Measurements from ENCODE around the gene NANS. TPM values are rescaled to one million over a fixed set of nuclear protein-coding genes. Genes with fewer than 3 reads are reported as not detected.

Gene NANS
- total and polyA plus RNA-seq, 2 of the 8 experiments (the other 6 are each of a cell fraction or from before 2014, with no cell fraction given) = 56.5 to 67.3 TPM

DNA sequence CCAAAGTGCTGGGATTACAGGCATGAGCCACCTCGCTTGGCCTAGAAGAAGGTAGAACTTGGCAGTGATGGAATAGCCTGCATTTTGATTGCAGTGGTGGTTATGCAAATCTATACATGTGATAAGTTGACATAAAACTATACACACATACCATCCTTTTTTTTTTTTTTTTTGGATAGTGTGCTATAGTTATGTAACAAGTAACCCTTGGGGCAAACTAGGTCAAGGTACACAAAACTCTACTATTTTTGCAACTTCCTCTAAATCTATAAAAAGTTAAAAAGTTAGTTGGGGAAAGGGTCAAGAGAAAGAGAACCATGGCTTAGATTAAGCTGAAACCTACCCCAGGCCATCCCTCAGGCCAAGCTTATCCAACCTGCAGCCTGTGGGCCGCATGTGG is 51.4 kb downstream of the NANS start:
- FAIRE-seq = no peak
- POLR2A ChIA-PET (ENCODE audit: partially characterized antibody) = interaction anchor here (0.6 to 0.9 kb wide), 2 partner anchors 16 to 60 kb away, joined by 4 read pairs; no protein-coding TSS in a partner anchor
- no peaks in the 10 kb centered on the region for H3K9me3 ChIP-seq (ENCODE audit: insufficient read depth in 2 of 2, low read depth in 1 of 2, low read length in 1 of 2)

More for the DNA sequence above, 51.4 kb downstream of the NANS start:
- H4K91ac ChIP-seq (replicated peaks; ENCODE audit: insufficient read length, low read length) = no peak overlapping the region
- H3K4me2 ChIP-seq (ENCODE audit: insufficient read depth in 1 of 2, low read depth in 2 of 2, low read length in 2 of 2) = no peak overlapping the region
- H4K20me1 ChIP-seq (replicated peaks in 1 of 2; ENCODE audit: control insufficient read depth in 1 of 2, insufficient read depth in 2 of 2, low read length in 2 of 2) = peaks cover 0 to 1% of the 10 kb centered on the region in 2 experiments
- no peak overlapping the region for H3K4me3 ChIP-seq (ENCODE audit: extremely low read depth in 1 of 4, insufficient read depth in 2 of 4, low read depth in 3 of 4, low read length in 4 of 4)
- no peaks in the 10 kb centered on the region; the same call in 1 of the 2 replicates for H3K23me2 ChIP-seq (ENCODE audit: low read depth, low read length)
- H3K79me1 ChIP-seq (ENCODE audit: low read depth, low read length) = no peaks in the 10 kb centered on the region
- no peak for TF ChIP-seq GTF2F1 (IDR thresholded peaks at IDR 0.05; ENCODE audit: borderline replicate concordance, low read depth, low read length)
- TF ChIP-seq SRF (IDR thresholded peaks at IDR 0.05; ENCODE audit: low read depth, low read length) = no peak
- no peak for TF ChIP-seq HDAC6 (IDR thresholded peaks at IDR 0.05; ENCODE audit: low read depth, low read length)
- TF ChIP-seq POLR2AphosphoS5 (IDR thresholded peaks at IDR 0.05; ENCODE audit: low read depth, low read length) = no peak
- no peak for TF ChIP-seq EP300 (IDR thresholded peaks at IDR 0.05; ENCODE audit: borderline replicate concordance in 1 of 2, low read depth in 2 of 2, low read length in 2 of 2)
- TF ChIP-seq TAF1 (IDR thresholded peaks at IDR 0.05; ENCODE audit: low read depth, low read length) = no peak
- no peak for TF ChIP-seq CBX5 (IDR thresholded peaks at IDR 0.05; ENCODE audit: low read depth, low read length)
- no peak overlapping the region for H2BK20ac ChIP-seq (ENCODE audit: low read length)
- H2BK15ac ChIP-seq (ENCODE audit: low read length) = no peak overlapping the region
- H3K23ac ChIP-seq (ENCODE audit: insufficient read length) = no peak overlapping the region
- H3K79me2 ChIP-seq (ENCODE audit: control insufficient read depth in 1 of 2, insufficient read depth in 2 of 2, low read length in 2 of 2) = no peaks in the 10 kb centered on the region
- no peak overlapping the region for H3K27ac ChIP-seq (ENCODE audit: low read depth, low read length)
- H3K27me3 ChIP-seq (replicated peaks in 1 of 4; ENCODE audit: control insufficient read depth in 3 of 4, extremely low read depth in 1 of 4, insufficient read depth in 3 of 4, low read length in 3 of 4) = no peaks in the 10 kb centered on the region
- H3K14ac ChIP-seq (ENCODE audit: insufficient read length) = no peak overlapping the region
- H2AFZ ChIP-seq (ENCODE audit: low read length) = no peak overlapping the region
- H3K4ac ChIP-seq (replicated peaks; ENCODE audit: insufficient read length, low read depth, low read length) = no peak overlapping the region
- H2BK5ac ChIP-seq (ENCODE audit: low read depth, low read length) = no peak overlapping the region
- H2BK12ac ChIP-seq (ENCODE audit: low read depth, low read length) = no peak overlapping the region
- H4K5ac ChIP-seq (ENCODE audit: insufficient read length, low read depth, low read length) = no peak overlapping the region
- no peak overlapping the region for H4K8ac ChIP-seq (ENCODE audit: extremely low read depth, insufficient read depth, low read length)
- WGBS, 2 experiments (ENCODE audit: extremely low coverage in 1 of 2, insufficient coverage in 1 of 2, insufficient read length in 1 of 2, insufficient replicate concordance in 2 of 2, low coverage in 1 of 2, low lambda C conversion rate in 2 of 2, missing lambda C conversion rate in 1 of 2) = 94% methylated on average over 2 of the region's 2 CpGs; no CpG with 5 or more reads in 1 of the 2 experiments
- no peaks in the 10 kb centered on the region for H3K36me3 ChIP-seq (ENCODE audit: control insufficient read depth in 2 of 4, insufficient read depth in 4 of 4, low read length in 3 of 4)
- no peak overlapping the region for H2BK120ac ChIP-seq (replicated peaks; ENCODE audit: low read depth, low read length)
- CTCF ChIA-PET (ENCODE audit: partially characterized antibody) = interaction anchor here (0.6 to 1.4 kb wide), 2 partner anchors 9 to 73 kb away, joined by 3 to 5 read pairs; no protein-coding TSS in a partner anchor
- peaks cover 0 to 3% (median 1%) of the 10 kb centered on the region in 4 experiments; a peak in 2 of 7 replicates for H3K4me1 ChIP-seq (replicated peaks in 1 of 4; ENCODE audit: control insufficient read depth in 3 of 4, insufficient read depth in 4 of 4, low read length in 3 of 4)
- no peak overlapping the region for H3K9ac ChIP-seq (replicated peaks in 1 of 4; ENCODE audit: extremely low read depth in 1 of 4, low read depth in 3 of 4, low read length in 3 of 4)
- H3K18ac ChIP-seq (ENCODE audit: extremely low read depth, low read length) = no peak overlapping the region
- DNase-seq (ENCODE audit: low read depth in 1 of 2, low spot score in 2 of 2) = no peak
- H3K56ac ChIP-seq (replicated peaks; ENCODE audit: insufficient read length, low read depth, low read length) = no peak overlapping the region
- H2AK5ac ChIP-seq (ENCODE audit: low read depth, low read length) = no peak overlapping the region
